Measurements from ENCODE around the gene ARHGAP42. TPM values are rescaled to one million over a fixed set of nuclear protein-coding genes. Genes with fewer than 3 reads are reported as not detected.

The ARHGAP42 gene
- total RNA-seq, 4 donors from 2014 or later, result 5.1 to 10.6 (median 8.0) TPM

DNA sequence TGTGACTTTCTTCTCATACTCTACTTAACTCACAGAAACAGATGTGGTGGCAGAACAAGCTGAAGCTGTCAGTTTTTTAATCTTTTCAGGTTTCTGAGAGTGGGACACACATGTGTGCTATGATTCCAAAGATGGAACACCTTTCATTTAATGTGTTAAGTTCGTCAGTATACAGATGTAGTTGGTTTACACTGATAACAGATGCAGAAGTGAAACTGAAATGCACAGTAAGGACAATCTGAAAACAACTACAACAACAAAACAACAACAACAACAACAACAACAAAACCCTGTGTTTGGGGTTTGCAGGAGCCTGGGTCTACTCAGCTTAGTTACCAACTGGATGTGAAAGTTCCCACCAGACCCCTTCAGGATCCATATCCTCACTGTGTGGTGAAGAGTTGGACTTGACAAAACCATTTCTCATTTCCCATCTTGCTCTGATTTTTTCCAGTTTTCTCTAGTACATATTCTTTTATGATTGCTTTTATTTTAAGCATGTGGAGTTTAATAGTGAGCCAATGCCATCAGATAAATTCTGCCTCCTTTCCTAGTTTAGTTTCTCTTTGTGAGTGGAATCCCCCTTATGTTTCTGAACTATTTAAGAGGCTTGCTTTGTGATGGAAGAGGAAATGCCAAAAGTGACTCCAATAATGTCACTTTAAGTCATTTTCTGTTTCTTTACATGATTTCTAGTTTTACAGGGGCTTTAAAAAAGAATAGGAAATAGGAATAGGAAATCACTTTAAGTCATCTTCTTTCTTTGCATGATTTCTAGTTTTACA lies 47.8 kb downstream of the ARHGAP42 start:
- Histone ChIP-seq H3K9me3 (no peaks in the 10 kb centered on the region), H3K27me3 (no peaks in the 10 kb centered on the region), H3K4me1 (peaks cover 10 to 15% (median 13%) of the 10 kb centered on the region in 4 donors), H3K36me3 (no peaks in the 10 kb centered on the region), H3K27ac (replicated peaks in 1 of 4) (no peak overlapping the region), H3K4me3 (no peak overlapping the region)
- TF ChIP-seq CTCF (IDR thresholded peaks at IDR 0.05), result no peak
- TF ChIP-seq POLR2AphosphoS5 (IDR thresholded peaks at IDR 0.05), result no peak
- TF ChIP-seq EP300 (IDR thresholded peaks at IDR 0.05), result no peak
- no peak for TF ChIP-seq POLR2A (IDR thresholded peaks at IDR 0.05; ENCODE audit: low read depth)
- DNase-seq (ENCODE audit: extremely low spot score), result no peak
- intact Hi-C loops (cut with DNase I), result loop anchor here (5.0 kb wide), 1 partner anchor 42 kb away; no protein-coding TSS in a partner anchor
- 92% methylated on average over 1 of the region's 1 CpG for WGBS

DNA sequence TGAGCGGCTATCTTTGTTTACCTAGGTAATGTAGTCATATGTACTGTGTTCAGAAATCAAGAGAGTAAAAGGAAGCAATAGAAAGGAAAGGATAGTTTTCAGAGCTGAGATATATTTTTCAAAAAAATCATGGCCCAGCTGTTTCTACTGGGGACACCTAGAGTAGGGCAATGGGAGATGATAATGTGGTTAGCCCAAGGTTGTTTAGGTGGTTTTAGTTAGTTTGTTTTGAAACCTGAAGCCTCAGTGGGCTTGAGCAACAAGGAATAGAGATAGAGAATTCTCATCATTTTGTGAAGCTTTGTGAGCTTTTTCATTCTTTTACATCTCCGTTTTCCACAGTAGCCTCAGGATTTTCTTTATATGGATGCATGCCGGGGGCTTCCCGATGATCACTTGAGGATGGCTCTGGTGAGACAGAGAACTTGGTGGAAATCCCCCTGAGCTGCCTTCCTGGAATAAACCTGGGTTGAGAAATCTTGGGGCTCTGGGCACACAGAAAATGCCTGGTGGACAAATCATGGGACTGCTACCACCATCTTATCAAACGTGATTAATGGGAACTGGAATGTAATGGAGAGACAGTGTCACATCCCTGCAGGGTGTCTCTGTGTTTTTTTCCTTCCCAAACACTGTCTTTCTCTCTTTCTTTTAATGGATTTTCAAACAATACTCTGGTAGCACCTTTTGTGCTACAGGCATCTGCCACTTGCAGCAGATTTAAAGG lies 49.0 kb downstream of the ARHGAP42 start:
- Histone ChIP-seq H3K27ac (replicated peaks in 1 of 4) (no peak overlapping the region), H3K27me3 (no peaks in the 10 kb centered on the region), H3K4me3 (no peak overlapping the region), H3K9me3 (no peaks in the 10 kb centered on the region), H3K36me3 (no peaks in the 10 kb centered on the region), H3K4me1 (peaks cover 19 to 27% (median 24%) of the 10 kb centered on the region in 4 donors)
- TF ChIP-seq POLR2AphosphoS5 (IDR thresholded peaks at IDR 0.05) (no peak), CTCF (IDR thresholded peaks at IDR 0.05) (no peak), EP300 (IDR thresholded peaks at IDR 0.05) (no peak), POLR2A (IDR thresholded peaks at IDR 0.05; ENCODE audit: low read depth) (no peak)
- intact Hi-C loops (cut with DNase I), result no loop called here
- 86% methylated on average over 5 of the region's 5 CpGs for WGBS
- DNase-seq (ENCODE audit: extremely low spot score), result no peak

GRCh38 chr11:100738701-100739270 lies 51.7 kb downstream of the ARHGAP42 start:
- TF ChIP-seq EP300 (IDR thresholded peaks at IDR 0.05), result no peak
- TF ChIP-seq CTCF (IDR thresholded peaks at IDR 0.05), result no peak
- TF ChIP-seq POLR2AphosphoS5 (IDR thresholded peaks at IDR 0.05), result no peak
- no peak for TF ChIP-seq POLR2A (IDR thresholded peaks at IDR 0.05; ENCODE audit: low read depth)
- Histone ChIP-seq H3K36me3 (no peaks in the 10 kb centered on the region), H3K27ac (replicated peaks in 1 of 4) (peak overlapping the region in 1 of 4 donors; percentile 16), H3K9me3 (no peaks in the 10 kb centered on the region), H3K4me1 (peaks cover 20 to 34% (median 28%) of the 10 kb centered on the region in 4 donors), H3K27me3 (no peaks in the 10 kb centered on the region), H3K4me3 (no peak overlapping the region)
- intact Hi-C loops (cut with DNase I), result no loop called here
- no peak for DNase-seq (ENCODE audit: extremely low spot score)
- 33% methylated on average over 2 of the region's 2 CpGs for WGBS

- Histone ChIP-seq H3K4me3 (no peak overlapping the region), H3K9me3 (no peaks in the 10 kb centered on the region), H3K27ac (replicated peaks in 1 of 4) (no peak overlapping the region), H3K4me1 (peaks cover 20 to 34% (median 28%) of the 10 kb centered on the region in 4 donors), H3K27me3 (no peaks in the 10 kb centered on the region), H3K36me3 (no peaks in the 10 kb centered on the region)
- no peak for DNase-seq (ENCODE audit: extremely low spot score)
- 60% methylated on average over 3 of the region's 3 CpGs for WGBS
- TF ChIP-seq POLR2AphosphoS5 (IDR thresholded peaks at IDR 0.05) (no peak), EP300 (IDR thresholded peaks at IDR 0.05) (no peak), POLR2A (IDR thresholded peaks at IDR 0.05; ENCODE audit: low read depth) (no peak), CTCF (IDR thresholded peaks at IDR 0.05) (no peak)
- intact Hi-C loops (cut with DNase I), result no loop called here
Observed at GRCh38 chr11:100739666-100740065, 52.6 kb downstream of the ARHGAP42 start.
